Prostate gland (tissue), 2 donors: ENCODE measurements around the gene RUNX3. TPM values are rescaled to one million over a fixed set of nuclear protein-coding genes. Genes with fewer than 3 reads are reported as not detected.

Source experiments
- DNase-seq: peaks from one replicate; pipeline ENCODE4 v3.0.0-alpha.2; 2019; ENCODE audit warnings: low spot score
- H3K27ac ChIP-seq, 2 donors: fragments of 200-600 bp; sonication (generic); 2 replicates each; pipeline ENCODE4 v1.5.1; 2017 to 2019
- H3K27me3 ChIP-seq: fragments of 200-600 bp; sonication (generic); replicated peaks from 2 replicates; pipeline ENCODE4 v1.5.1; 2019; ENCODE audit not compliant: insufficient read depth
- H3K36me3 ChIP-seq, 2 donors: fragments of 200-600 bp; sonication (generic); 1 replicate in 1 of 2; 2 replicates in 1 of 2; pipeline versions ENCODE4 v1.5.1 to v1.8.1; 2017 to 2019
- H3K4me1 ChIP-seq: fragments of 200-600 bp; sonication (generic); replicated peaks from 2 replicates; pipeline ENCODE4 v1.5.1; 2019
- H3K4me3 ChIP-seq, 2 donors: fragments of 200-600 bp; sonication (generic); 2 replicates each; pipeline ENCODE4 v1.5.1; 2017 to 2019
- H3K9me3 ChIP-seq: fragments of 200-600 bp; sonication (generic); 2 replicates; pipeline ENCODE4 v1.5.1; 2017
- POLR2A ChIP-seq: fragments of 450-650 bp; IDR thresholded peaks from one replicate; pipeline ENCODE4 v1.6.1; 2016; ENCODE audit warnings: antibody characterized with exemption, mild to moderate bottlenecking
- POLR2AphosphoS5 ChIP-seq: sonication (generic); formaldehyde crosslinking; IDR thresholded peaks from one replicate; pipeline ENCODE4 v1.6.1; 2017; ENCODE audit warnings: antibody characterized with exemption
- WGBS: methylation state at CpG from one replicate; pipeline ENCODE4 v1.1.5; 2018; 5-methylcytosine and 5-hydroxymethylcytosine counted together
- intact Hi-C: fragments of 100-400 bp; cut with DNase I; formaldehyde crosslinking; loops from one replicate; pipeline ENCODE4 v1.14.2; 2022
- total RNA-seq, 2 donors: library from RNA; depleted of rRNA; stranded (reverse); fragments of >200 nt; gene quantifications; one replicate each; pipeline ENCODE4 v1.1.0, GENCODE V29; 2016
- TF ChIP-seq, protein P1 (sequence below), 4 experiments: fragments of 200-600 bp in 2 of 4; fragments of 450-650 bp in 2 of 4; sonication (generic) in 2 of 4; IDR thresholded peaks; 1 replicate in 3 of 4; 2 replicates in 1 of 4; pipeline ENCODE4 v1.5.1; 2016 to 2019; ENCODE audit warnings: antibody characterized with exemption in 4 of 4, mild to moderate bottlenecking in 2 of 4, moderate library complexity in 2 of 4

Gene RUNX3
- total RNA-seq, 2 donors from 2014 or later, result 2.5 to 3.4 TPM

- no peak for DNase-seq
- Histone ChIP-seq H3K27me3 (no peaks in the 10 kb centered on the region), H3K36me3 (no peaks in the 10 kb centered on the region), H3K4me1 (no peaks in the 10 kb centered on the region), H3K9me3 (no peaks in the 10 kb centered on the region), H3K4me3 (no peak overlapping the region), H3K27ac (no peak overlapping the region)
- TF ChIP-seq, protein P1, sequence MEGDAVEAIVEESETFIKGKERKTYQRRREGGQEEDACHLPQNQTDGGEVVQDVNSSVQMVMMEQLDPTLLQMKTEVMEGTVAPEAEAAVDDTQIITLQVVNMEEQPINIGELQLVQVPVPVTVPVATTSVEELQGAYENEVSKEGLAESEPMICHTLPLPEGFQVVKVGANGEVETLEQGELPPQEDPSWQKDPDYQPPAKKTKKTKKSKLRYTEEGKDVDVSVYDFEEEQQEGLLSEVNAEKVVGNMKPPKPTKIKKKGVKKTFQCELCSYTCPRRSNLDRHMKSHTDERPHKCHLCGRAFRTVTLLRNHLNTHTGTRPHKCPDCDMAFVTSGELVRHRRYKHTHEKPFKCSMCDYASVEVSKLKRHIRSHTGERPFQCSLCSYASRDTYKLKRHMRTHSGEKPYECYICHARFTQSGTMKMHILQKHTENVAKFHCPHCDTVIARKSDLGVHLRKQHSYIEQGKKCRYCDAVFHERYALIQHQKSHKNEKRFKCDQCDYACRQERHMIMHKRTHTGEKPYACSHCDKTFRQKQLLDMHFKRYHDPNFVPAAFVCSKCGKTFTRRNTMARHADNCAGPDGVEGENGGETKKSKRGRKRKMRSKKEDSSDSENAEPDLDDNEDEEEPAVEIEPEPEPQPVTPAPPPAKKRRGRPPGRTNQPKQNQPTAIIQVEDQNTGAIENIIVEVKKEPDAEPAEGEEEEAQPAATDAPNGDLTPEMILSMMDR (IDR thresholded peaks at IDR 0.05), result no peak
- TF ChIP-seq POLR2AphosphoS5 (no peak), POLR2A (no peak)
- intact Hi-C loops, result no loop called here
- WGBS, result 95% methylated on average over 9 of the region's 9 CpGs
These were observed 41.8 kb downstream of the RUNX3 start for GRCh38 chr1:24888061-24888970.

- Histone ChIP-seq H3K9me3 (no peaks in the 10 kb centered on the region), H3K27me3 (no peaks in the 10 kb centered on the region), H3K36me3 (no peaks in the 10 kb centered on the region), H3K4me1 (no peaks in the 10 kb centered on the region), H3K4me3 (no peak overlapping the region), H3K27ac (no peak overlapping the region)
- intact Hi-C loops, result no loop called here
- DNase-seq, result no peak
- WGBS, result 84% methylated on average over 1 of the region's 1 CpG
- TF ChIP-seq POLR2A (no peak), POLR2AphosphoS5 (no peak)
- TF ChIP-seq, protein P1 (IDR thresholded peaks at IDR 0.05), result no peak
These were observed 43.8 kb downstream of the RUNX3 start for GRCh38 chr1:24886241-24886640.

GRCh38 chr1:24884751-24885150 is 45.3 kb downstream of the RUNX3 start:
- intact Hi-C loops, result no loop called here

GRCh38 chr1:24881034-24881433 is 49.0 kb downstream of the RUNX3 start:
- H3K4me3 ChIP-seq, result no peak overlapping the region
- 29% methylated on average over 1 of the region's 1 CpG for WGBS
- no peaks in the 10 kb centered on the region for H3K9me3 ChIP-seq
- no peaks in the 10 kb centered on the region for H3K4me1 ChIP-seq
- no peak for TF ChIP-seq POLR2A
- TF ChIP-seq POLR2AphosphoS5, result no peak
- TF ChIP-seq, protein P1 (IDR thresholded peaks at IDR 0.05), result no peak
- no peaks in the 10 kb centered on the region for H3K27me3 ChIP-seq
- DNase-seq, result no peak
- no peak overlapping the region for H3K27ac ChIP-seq
- intact Hi-C loops, result no loop called here
- H3K36me3 ChIP-seq, result no peaks in the 10 kb centered on the region

More at GRCh38 chr1:24884751-24885150, 45.3 kb downstream of the RUNX3 start:
- Histone ChIP-seq H3K9me3 (no peaks in the 10 kb centered on the region), H3K27me3 (no peaks in the 10 kb centered on the region), H3K4me3 (no peak overlapping the region), H3K36me3 (no peaks in the 10 kb centered on the region), H3K27ac (no peak overlapping the region), H3K4me1 (no peaks in the 10 kb centered on the region)
- TF ChIP-seq, protein P1 (IDR thresholded peaks at IDR 0.05), result no peak
- TF ChIP-seq POLR2A, result no peak
- no peak for TF ChIP-seq POLR2AphosphoS5
- no peak for DNase-seq
